ENCODE measurements around the gene AZU1.

AZU1 gene

GRCh38 chr19:854549-854948 lies 26.9 kb downstream of the AZU1 start:
- no peak for DNase-seq (ENCODE audit: low read depth in 2 of 2)

- no peak for DNase-seq (ENCODE audit: low read depth in 2 of 2)
These were observed 27.5 kb downstream of the AZU1 start for GRCh38 chr19:855142-855541.

GRCh38 chr19:855566-856120 lies 28.0 kb downstream of the AZU1 start:
- no peak for DNase-seq (ENCODE audit: low read depth in 2 of 2)

- no peak for DNase-seq (ENCODE audit: low read depth in 2 of 2)
These were observed 30.6 kb downstream of the AZU1 start for GRCh38 chr19:858284-858683.

GRCh38 chr19:858868-859843 lies 31.5 kb downstream of the AZU1 start, which contains the start of gene CFD:
Gene CFD (plus strand): TSS chr19:859664. CDS start chr19:859690, 26 bp downstream.
- DNase-seq (ENCODE audit: low read depth in 2 of 2), result no peak

- no peak for DNase-seq (ENCODE audit: low read depth in 2 of 2)
These were observed 33.6 kb downstream of the AZU1 start for GRCh38 chr19:861141-861755.

- DNase-seq (ENCODE audit: low read depth in 2 of 2), result peak in 1 of 2 donors; percentile 37
These were observed 34.3 kb downstream of the AZU1 start for GRCh38 chr19:861756-862580.

GRCh38 chr19:862581-863314 lies 35.1 kb downstream of the AZU1 start:
- DNase-seq (ENCODE audit: low read depth in 2 of 2), result peak; percentile 37 to 64

- no peak for DNase-seq (ENCODE audit: low read depth in 2 of 2)
These were observed 35.6 kb downstream of the AZU1 start for GRCh38 chr19:863315-863620.

- no peak for DNase-seq (ENCODE audit: low read depth in 2 of 2)
These were observed 39.2 kb downstream of the AZU1 start for GRCh38 chr19:866769-867300.

GRCh38 chr19:867301-867793 lies 39.7 kb downstream of the AZU1 start:
- no peak for DNase-seq (ENCODE audit: low read depth in 2 of 2)

GRCh38 chr19:867855-868457 lies 40.3 kb downstream of the AZU1 start:
- DNase-seq (ENCODE audit: low read depth in 2 of 2), result no peak

- no peak for DNase-seq (ENCODE audit: low read depth in 2 of 2)
These were observed 41.0 kb downstream of the AZU1 start for GRCh38 chr19:868458-869244.

- no peak for DNase-seq (ENCODE audit: low read depth in 2 of 2)
These were observed 41.9 kb downstream of the AZU1 start for GRCh38 chr19:869245-870177.

- DNase-seq (ENCODE audit: low read depth in 2 of 2), result no peak
These were observed 42.7 kb downstream of the AZU1 start for GRCh38 chr19:870314-870713.

GRCh38 chr19:870963-871401 lies 43.3 kb downstream of the AZU1 start:
- no peak for DNase-seq (ENCODE audit: low read depth in 2 of 2)

GRCh38 chr19:871446-872265 lies 44.0 kb downstream of the AZU1 start:
- DNase-seq (ENCODE audit: low read depth in 2 of 2), result no peak
